K562 (cell line): ENCODE measurements around the gene CCDC127.

Source experiments
- CHD2 ChIP-seq: IDR thresholded peaks from 2 replicates; pipeline ENCODE4 v1.6.1; 2011; ENCODE audit warnings: low read depth, low read length
- CTCF ChIP-seq, 3 experiments: IDR thresholded peaks in 2 of 3; conservative IDR thresholded peaks in 1 of 3; 2 replicates each; pipeline ENCODE4 v1.5.1; 2011 to 2012; ENCODE audit warnings: low read length in 3 of 3, mild to moderate bottlenecking in 3 of 3, control low read depth in 2 of 3, improper control_type of control experiment in 1 of 3, inconsistent platforms in 1 of 3, low read depth in 1 of 3, mixed read lengths in 1 of 3, moderate library complexity in 1 of 3; ENCODE audit not compliant: insufficient read depth in 2 of 3
- ELF4 ChIP-seq: fragments of 450-650 bp; formaldehyde crosslinking; IDR thresholded peaks from 2 replicates; pipeline ENCODE4 v1.4.0; 2022; ENCODE audit warnings: missing genetic modification characterization
- HNRNPUL1 ChIP-seq: fragments of 200-400 bp; formaldehyde crosslinking; IDR thresholded peaks from 2 replicates; pipeline ENCODE4 v1.6.1; 2017; ENCODE audit warnings: low read length
- MAFK ChIP-seq: IDR thresholded peaks from 2 replicates; pipeline ENCODE4 v1.6.1; 2011; ENCODE audit warnings: low read length, improper control_type of control experiment
- TCF15 ChIP-seq: fragments of 250-450 bp; sonication (Bioruptor Pico); IDR thresholded peaks from 2 replicates; pipeline ENCODE4 v1.8.0; 2022; ENCODE audit warnings: moderate library complexity, mild to moderate bottlenecking, inconsistent platforms

GRCh38 chr5:147751-148150, 70.2 kb downstream of the CCDC127 start:
- TF ChIP-seq CHD2 (no peak), MAFK (no peak), TCF15 (no peak), CTCF (IDR thresholded peaks at IDR 0.05 in 2 of 3, conservative IDR thresholded peaks at IDR 0.05 in 1 of 3; ENCODE audit: insufficient read depth in 2 of 3, low read depth in 1 of 3, low read length in 3 of 3) (no peak), HNRNPUL1 (no peak), ELF4 (no peak)
